K562 (cell line): Measurements from ENCODE around the gene LRMDA. TPM values are rescaled to one million over a fixed set of nuclear protein-coding genes. Genes with fewer than 3 reads are reported as not detected.

Experiments
- ATAC-seq: fragments of 200-7000 bp; cut with Tn5 transposase; 3 replicates; pipeline ENCODE4 v1.9.1; 2020; ENCODE audit warnings: moderate library complexity
- BruUV-seq: library from RNA; stranded (reverse); fragments of 400-500 nt; replicated peaks from 2 replicates; lab custom pipeline; 2021; lab: Mats Ljungman, UMichigan
- CTCF ChIA-PET: fragments of 300-600 bp; formaldehyde crosslinking; extraction: SDS; loops from one replicate; lab custom pipeline; 2021; ENCODE audit warnings: low intra/inter-chr PET ratio; lab: Yijun Ruan, JAX
- POLR2A ChIA-PET: fragments of 300-600, 350-650 bp; sonication (Branson Sonifier 250); formaldehyde crosslinking; extraction: SDS; loops from one replicate; lab custom pipeline; 2021; ENCODE audit warnings: antibody characterized with exemption, inconsistent platforms; lab: Yijun Ruan, JAX
- DNase-seq, 4 experiments: peaks; one replicate each; pipeline versions ENCODE4 v3.0.0 to v3.0.0-alpha.2; 2011 to 2018; ENCODE audit warnings: low spot score in 3 of 4, mixed read lengths in 3 of 4; ENCODE audit errors: extremely low read depth in 1 of 4
- FAIRE-seq: peaks from 2 replicates; lab custom pipeline; 2011; peaks lifted over from hg19 to GRCh38; lab: Jason Lieb, UNC
- H2AFZ ChIP-seq: 2 replicates; pipeline ENCODE4 v1.6.0; 2011; ENCODE audit warnings: low read depth, low read length, control low read depth, inconsistent platforms
- H3K27ac ChIP-seq: fragments of 200-600 bp; 3 replicates; pipeline ENCODE4 v1.8.0; 2011; ENCODE audit warnings: low read depth, mild to moderate bottlenecking, control low read depth, inconsistent platforms, low read length, moderate library complexity, mixed read lengths; ENCODE audit errors: extremely low read depth
- H3K27me3 ChIP-seq, 2 experiments: fragments of 300-600 bp in 1 of 2; 2 replicates in 1 of 2; 3 replicates in 1 of 2; pipeline versions ENCODE4 v1.6.0 to v1.8.0; 2011; ENCODE audit warnings: inconsistent platforms in 2 of 2, low read length in 2 of 2, mild to moderate bottlenecking in 1 of 2, mixed read lengths in 1 of 2, moderate library complexity in 1 of 2; ENCODE audit not compliant: control insufficient read depth in 2 of 2, insufficient read depth in 2 of 2
- H3K36me3 ChIP-seq: fragments of 300-600 bp; 3 replicates; pipeline ENCODE4 v1.8.0; 2011; ENCODE audit warnings: mild to moderate bottlenecking, low read length, inconsistent platforms; ENCODE audit not compliant: control insufficient read depth, insufficient read depth
- H3K4me1 ChIP-seq, 2 experiments: fragments of 200-600 bp in 1 of 2; replicated peaks in 1 of 2; 2 replicates in 1 of 2; 3 replicates in 1 of 2; pipeline versions ENCODE4 v1.5.1 to v1.8.0; 2011; ENCODE audit warnings: inconsistent platforms in 2 of 2, low read length in 2 of 2, mild to moderate bottlenecking in 1 of 2, mixed read lengths in 1 of 2, moderate library complexity in 1 of 2; ENCODE audit not compliant: control insufficient read depth in 2 of 2, insufficient read depth in 2 of 2
- H3K4me2 ChIP-seq: 2 replicates; pipeline ENCODE4 v1.6.1; 2011; ENCODE audit warnings: low read length, control low read depth, inconsistent platforms, mixed read lengths; ENCODE audit not compliant: insufficient read depth
- H3K4me3 ChIP-seq: fragments of 200-600 bp; sonication (generic), shearing (Covaris generic); 2 replicates; pipeline ENCODE4 v1.5.1; 2016; ENCODE audit warnings: control low read depth, inconsistent platforms
- H3K79me2 ChIP-seq: fragments of 200-600 bp; 3 replicates; pipeline ENCODE4 v1.8.0; 2011; ENCODE audit warnings: low read length, inconsistent platforms; ENCODE audit not compliant: control insufficient read depth, insufficient read depth
- H3K9ac ChIP-seq, 2 experiments: 2 replicates each; pipeline versions ENCODE4 v1.6.0 to v1.6.1; 2011; ENCODE audit warnings: low read depth in 2 of 2, low read length in 2 of 2, control low read depth in 1 of 2, inconsistent platforms in 1 of 2, mild to moderate bottlenecking in 1 of 2, mixed read lengths in 1 of 2; ENCODE audit not compliant: insufficient read depth in 1 of 2
- H3K9me1 ChIP-seq: one replicate; pipeline ENCODE4 v1.6.0; 2011; ENCODE audit warnings: inconsistent platforms, mild to moderate bottlenecking, low read length, moderate library complexity; ENCODE audit not compliant: control insufficient read depth, insufficient read depth
- H3K9me3 ChIP-seq: replicated peaks from 2 replicates; pipeline ENCODE4 v1.5.1; 2011; ENCODE audit warnings: low read depth, low read length, inconsistent platforms; ENCODE audit not compliant: control insufficient read depth, insufficient read depth
- H4K20me1 ChIP-seq: replicated peaks from 2 replicates; pipeline ENCODE4 v1.6.1; 2011; ENCODE audit warnings: low read length, inconsistent platforms, mixed read lengths; ENCODE audit not compliant: control insufficient read depth, insufficient read depth
- ATF6 ChIP-seq: sonication (generic); formaldehyde crosslinking; IDR thresholded peaks from 2 replicates; pipeline ENCODE4 v1.4.0; 2020; ENCODE audit warnings: mild to moderate bottlenecking, missing genetic modification reagents
- BDP1 ChIP-seq: IDR thresholded peaks from 3 replicates; pipeline ENCODE4 v1.6.1; 2011; ENCODE audit not compliant: insufficient read length, insufficient read depth
- SAP30 ChIP-seq: fragments of 200-600 bp; sonication (generic); IDR thresholded peaks from 2 replicates; pipeline ENCODE4 v1.6.1; 2012; ENCODE audit warnings: borderline replicate concordance, low read depth, mild to moderate bottlenecking, moderate library complexity, low read length, control low read depth, inconsistent platforms; ENCODE audit not compliant: insufficient read depth, poor library complexity, severe bottlenecking
- SLC30A9 ChIP-seq: fragments of 250-450 bp; sonication (Bioruptor Pico); IDR thresholded peaks from 2 replicates; pipeline ENCODE4 v1.8.0; 2022; ENCODE audit warnings: mild to moderate bottlenecking, moderate library complexity
- SRF ChIP-seq, 2 experiments: fragments of 250-450, 450-650 bp in 1 of 2; sonication (Bioruptor Pico) in 1 of 2; sonication (generic) in 1 of 2; formaldehyde crosslinking; IDR thresholded peaks; 2 replicates each; pipeline versions ENCODE4 v1.5.0 to v1.5.1; 2020 to 2022; ENCODE audit warnings: mild to moderate bottlenecking in 1 of 2, missing genetic modification reagents in 1 of 2
- TCF3 ChIP-seq: sonication (generic); formaldehyde crosslinking; IDR thresholded peaks from 2 replicates; pipeline ENCODE4 v1.4.0; 2020; ENCODE audit warnings: mild to moderate bottlenecking, missing genetic modification reagents
- TCF7 ChIP-seq: sonication (generic); IDR thresholded peaks from 2 replicates; pipeline ENCODE4 v1.6.1; 2016; ENCODE audit warnings: antibody characterized with exemption, borderline replicate concordance
- VEZF1 ChIP-seq: fragments of 200-800 bp; sonication (Bioruptor generic); IDR thresholded peaks from 2 replicates; pipeline ENCODE4 v1.6.1; 2017; ENCODE audit warnings: missing genetic modification characterization, missing compliant biosample characterization
- ZNF347 ChIP-seq: fragments of 450-650 bp; formaldehyde crosslinking; IDR thresholded peaks from 2 replicates; pipeline ENCODE4 v1.4.0; 2020; ENCODE audit warnings: low read depth, mild to moderate bottlenecking, moderate library complexity
- WGBS: fragments of 100-300 bp; shearing (Covaris generic); methylation state at CpG from one replicate; pipeline ENCODE4 v1.1.6; 2016; ENCODE audit warnings: low coverage, mixed read lengths; ENCODE audit not compliant: insufficient coverage; ENCODE audit errors: missing lambda C conversion rate; 5-methylcytosine and 5-hydroxymethylcytosine counted together
- in situ Hi-C: fragments of 300-500 bp; cut with MboI; formaldehyde crosslinking; loops from 4 replicates; pipeline ENCODE4 v1.15.0; 2018; ENCODE audit warnings: inconsistent platforms, mixed read lengths
- intact Hi-C: fragments of 100-400 bp; cut with micrococcal nuclease; formaldehyde crosslinking; loops from 2 replicates; pipeline ENCODE4 v1.14.2; 2022
- polyA plus RNA-seq, 8 experiments: library from polyadenylated mRNA; depleted of rRNA in 4 of 8; stranded (reverse) in 5 of 8; unstranded in 3 of 8; fragments of >200 nt; fragmentation: Nextera tagmentation in 2 of 8; fragmentation: Illumina TruSeq in 1 of 8; extraction: Ambion mirVana in 2 of 8; extraction: Trizol in 1 of 8; gene quantifications; 2 replicates each; pipeline versions ENCODE4 v1.2.1 to v1.2.3, GENCODE V29; 2011 to 2014; ENCODE audit warnings: inconsistent platforms in 1 of 8, missing spikeins in 1 of 8
- total RNA-seq, 7 experiments: library from RNA; depleted of rRNA in 6 of 7; stranded (reverse); fragments of >200 nt in 6 of 7; fragmentation: Illumina TruSeq in 2 of 7; extraction: Trizol in 2 of 7; gene quantifications; 2 replicates each; pipeline versions ENCODE4 v1.2.1 to v1.2.3, GENCODE V29; 2011 to 2021; ENCODE audit warnings: low replicate concordance in 1 of 7

LRMDA gene
- total and polyA plus RNA-seq, 9 of the 15 experiments (the other 6 are each of a cell fraction or from before 2014, with no cell fraction given): 0.25 TPM; not detected in 8

GRCh38 chr10:76329891-76330575 is 898.6 kb downstream of the LRMDA start:
- H3K9ac ChIP-seq: no peak overlapping the region
- DNase-seq (no peak), ATAC-seq (no peak)
- no peaks in the 10 kb centered on the region for H3K36me3 ChIP-seq
- no peaks in the 10 kb centered on the region for H3K4me1 ChIP-seq
- no peak overlapping the region for H3K4me3 ChIP-seq
- H3K27ac ChIP-seq: no peak overlapping the region
- no peaks in the 10 kb centered on the region for H3K9me3 ChIP-seq
- H3K27me3 ChIP-seq: no peaks in the 10 kb centered on the region
- WGBS: 2% methylated on average over 5 of the region's 5 CpGs
- H2AFZ ChIP-seq: no peak overlapping the region
- no peaks in the 10 kb centered on the region for H3K9me1 ChIP-seq
- no TSS peak for BruUV-seq
- intact Hi-C loops: no loop called here
- H3K79me2 ChIP-seq: no peaks in the 10 kb centered on the region
- TF ChIP-seq SAP30 (no peak), TCF3 (CRISPR knock-in tag) (no peak), VEZF1 (CRISPR knock-in tag) (no peak), ATF6 (CRISPR knock-in tag) (no peak), TCF7 (no peak), SRF (CRISPR knock-in tag; IDR thresholded peaks at IDR 0.05) (no peak), SLC30A9 (CRISPR knock-in tag) (no peak), ZNF347 (CRISPR knock-in tag) (no peak), BDP1 (no peak)
- TF ChIP-seq, all 486 proteins: peak for 0
- Histone ChIP-seq H3K4me2 (no peak overlapping the region), H4K20me1 (no peaks in the 10 kb centered on the region)
- in situ Hi-C loops: no loop called here
- POLR2A ChIA-PET: interaction anchor here (0.6 kb wide), 1 partner anchor 23 kb away, joined by 4 read pairs; no protein-coding TSS in a partner anchor
- no peak for FAIRE-seq
- CTCF ChIA-PET: no interaction called here
